C4-2B (cell line): ENCODE data around the gene NHLRC2.

Experiments
- CTCF ChIP-seq: fragments of 450-650 bp; conservative IDR thresholded peaks from 2 replicates; pipeline ENCODE4 v1.5.1; 2017; ENCODE audit warnings: mild to moderate bottlenecking
- ZFX ChIP-seq: fragments of 450-650 bp; IDR thresholded peaks from 2 replicates; pipeline ENCODE4 v1.6.1; 2017

GRCh38 chr10:113866551-113867394 is 12.3 kb downstream of the NHLRC2 start:
- TF ChIP-seq CTCF (no peak), ZFX (no peak)
